ENCODE results near the gene CYGB. TPM values are rescaled to one million over a fixed set of nuclear protein-coding genes. Genes with fewer than 3 reads are reported as not detected.

The CYGB gene
- total and polyA plus RNA-seq, 2 of the 13 experiments (the other 11 are each of a cell fraction or from before 2014, with no cell fraction given), result 18.9 to 27.1 TPM

GRCh38 chr17:76549539-76549938, 12.0 kb upstream of the CYGB start:
- FAIRE-seq (no peak), DNase-seq (ENCODE audit: low spot score) (no peak), ATAC-seq (no peak)
- H3K36me3 ChIP-seq (replicated peaks in 1 of 2; ENCODE audit: control insufficient read depth in 1 of 2, insufficient read depth in 2 of 2, low read length in 2 of 2), result peaks cover 7% of the 10 kb centered on the region in 2 experiments; a peak in 4 of 5 replicates
- no peak overlapping the region for H2AFZ ChIP-seq (ENCODE audit: low read length)
- H3K27ac ChIP-seq (ENCODE audit: extremely low read length, insufficient read depth, low read length), result peak overlapping the region; percentile 69
- POLR2A ChIA-PET, result interaction anchor here (1.1 to 4.4 kb wide), 5 partner anchors 8 to 49 kb away, joined by 3 to 40 read pairs (median 18); partner anchors contain the start of gene RHBDF2
- H3K4me2 ChIP-seq (ENCODE audit: low read depth, low read length), result peak overlapping the region; percentile 93
- H3K4me1 ChIP-seq (ENCODE audit: insufficient read depth, low read length), result peaks cover 80% of the 10 kb centered on the region
- in situ Hi-C loops (cut with HindIII; ENCODE audit: extremely low pct_ligation_motif_present, low pct_unique_long_range_greater_than_20kb), result no loop called here
- intact Hi-C loops (cut with micrococcal nuclease; ENCODE audit: unreplicated experiment), result no loop called here
- H3K9me3 ChIP-seq (ENCODE audit: low read length), result no peaks in the 10 kb centered on the region
- H4K20me1 ChIP-seq (ENCODE audit: insufficient read depth, low read length), result peaks cover 7% of the 10 kb centered on the region; the same call in 1 of the 2 replicates
- TF ChIP-seq ZNF788 (CRISPR knock-in tag; IDR thresholded peaks at IDR 0.05; ENCODE audit: borderline replicate concordance), result 0 out of 2 replicates have a peak, but pooled peaks have one; percentile 8
- TF ChIP-seq ZNF430 (CRISPR knock-in tag; IDR thresholded peaks at IDR 0.05), result 0 out of 2 replicates have a peak, but pooled peaks have one; percentile 29
- TF ChIP-seq ZNF343 (CRISPR knock-in tag; IDR thresholded peaks at IDR 0.05), result no peak
- no peak for TF ChIP-seq ZFAT (CRISPR knock-in tag; conservative IDR thresholded peaks at IDR 0.05)
- peak; percentile 24; the same call in 1 of the 2 replicates for TF ChIP-seq ZKSCAN1 (IDR thresholded peaks at IDR 0.05; ENCODE audit: low read length)
- TF ChIP-seq ZNF18 (CRISPR knock-in tag; IDR thresholded peaks at IDR 0.05; ENCODE audit: insufficient replicate concordance), result peak; percentile 21
- BruUV-seq (replicated peaks), result no TSS peak
- H3K4me3 ChIP-seq (replicated peaks in 1 of 3; ENCODE audit: insufficient read depth in 1 of 3, low read depth in 2 of 3, low read length in 3 of 3), result peak overlapping the region; percentile 54 to 66 (median 66)
- CTCF ChIA-PET (ENCODE audit: low intra/inter-chr PET ratio, low total read pairs), result interaction anchor here (4.4 kb wide), 1 partner anchor 27 kb away, joined by 86 read pairs; no protein-coding TSS in a partner anchor
- peak overlapping the region; percentile 63 for H3K9ac ChIP-seq (ENCODE audit: insufficient read depth, low read depth, low read length)
- no peaks in the 10 kb centered on the region for H3K27me3 ChIP-seq (ENCODE audit: control insufficient read depth in 1 of 2, insufficient read depth in 2 of 2, low read length in 2 of 2)
- H3K79me2 ChIP-seq (ENCODE audit: insufficient read depth, low read length), result peaks cover 42% of the 10 kb centered on the region
- 72% methylated on average over 7 of the region's 7 CpGs for WGBS (ENCODE audit: low lambda C conversion rate)

GRCh38 chr17:76549215-76549518, 11.7 kb upstream of the CYGB start:
- no peak for FAIRE-seq
- TSS peak; percentile 44 for BruUV-seq (replicated peaks)
- Histone ChIP-seq H3K4me2 (ENCODE audit: low read depth, low read length) (peak overlapping the region; percentile 93), H3K27ac (ENCODE audit: extremely low read length, insufficient read depth, low read length) (peak overlapping the region; percentile 69), H3K4me3 (replicated peaks in 1 of 3; ENCODE audit: insufficient read depth in 1 of 3, low read depth in 2 of 3, low read length in 3 of 3) (peak overlapping the region; percentile 54 to 66 (median 66)), H3K9me3 (ENCODE audit: low read length) (no peaks in the 10 kb centered on the region), H3K9ac (ENCODE audit: insufficient read depth, low read depth, low read length) (peak overlapping the region; percentile 63), H3K79me2 (ENCODE audit: insufficient read depth, low read length) (peaks cover 42% of the 10 kb centered on the region), H4K20me1 (ENCODE audit: insufficient read depth, low read length) (peaks cover 7% of the 10 kb centered on the region; the same call in 1 of the 2 replicates), H3K27me3 (ENCODE audit: control insufficient read depth in 1 of 2, insufficient read depth in 2 of 2, low read length in 2 of 2) (no peaks in the 10 kb centered on the region), H3K4me1 (ENCODE audit: insufficient read depth, low read length) (peaks cover 76% of the 10 kb centered on the region), H3K36me3 (replicated peaks in 1 of 2; ENCODE audit: control insufficient read depth in 1 of 2, insufficient read depth in 2 of 2, low read length in 2 of 2) (peaks cover 7% of the 10 kb centered on the region in 2 experiments; a peak in 4 of 5 replicates), H2AFZ (ENCODE audit: low read length) (no peak overlapping the region)
- peak; percentile 6; the same call in 1 of the 3 replicates for ATAC-seq
- POLR2A ChIA-PET, result interaction anchor here (1.0 to 4.4 kb wide), 8 partner anchors 9 to 64 kb away, joined by 3 to 40 read pairs (median 10); partner anchors contain the start of genes PRCD and RHBDF2
- intact Hi-C loops (cut with micrococcal nuclease; ENCODE audit: unreplicated experiment), result no loop called here
- in situ Hi-C loops (cut with HindIII; ENCODE audit: extremely low pct_ligation_motif_present, low pct_unique_long_range_greater_than_20kb), result no loop called here
- CTCF ChIA-PET (ENCODE audit: low intra/inter-chr PET ratio, low total read pairs), result interaction anchor here (1.1 to 4.4 kb wide), 2 partner anchors 27 to 37 kb away, joined by 5 to 86 read pairs; partner anchors contain the start of gene ST6GALNAC2
- no peak for DNase-seq (ENCODE audit: low spot score)
- 39% methylated on average over 9 of the region's 9 CpGs for WGBS (ENCODE audit: low lambda C conversion rate)
- TF ChIP-seq ZNF607 (CRISPR knock-in tag; IDR thresholded peaks at IDR 0.05; ENCODE audit: borderline replicate concordance) (no peak), ZNF280B (CRISPR knock-in tag; IDR thresholded peaks at IDR 0.05; ENCODE audit: borderline replicate concordance) (no peak), RARA (CRISPR knock-in tag; IDR thresholded peaks at IDR 0.05) (no peak)
